Stomach (tissue), 4 donors: ENCODE results near the gene DCST2.

ENCODE experiments used
- EP300 ChIP-seq: sonication (generic); formaldehyde crosslinking; IDR thresholded peaks from one replicate; pipeline ENCODE4 v1.6.1; 2017; ENCODE audit warnings: antibody characterized with exemption
- POLR2A ChIP-seq, 4 donors: fragments of 450-650 bp; IDR thresholded peaks; one replicate each; pipeline ENCODE4 v1.6.1; 2016; ENCODE audit warnings: antibody characterized with exemption in 4 of 4, control low read depth in 2 of 4, mild to moderate bottlenecking in 1 of 4, moderate library complexity in 1 of 4
- TF ChIP-seq, protein P1 (sequence below), 7 experiments: fragments of 450-650 bp in 4 of 7; fragments of 200-600 bp in 3 of 7; sonication (generic) in 3 of 7; IDR thresholded peaks; one replicate each; pipeline ENCODE4 v1.5.1; 2016 to 2019; ENCODE audit warnings: antibody characterized with exemption in 7 of 7, control low read depth in 2 of 7, mild to moderate bottlenecking in 1 of 7

DNA sequence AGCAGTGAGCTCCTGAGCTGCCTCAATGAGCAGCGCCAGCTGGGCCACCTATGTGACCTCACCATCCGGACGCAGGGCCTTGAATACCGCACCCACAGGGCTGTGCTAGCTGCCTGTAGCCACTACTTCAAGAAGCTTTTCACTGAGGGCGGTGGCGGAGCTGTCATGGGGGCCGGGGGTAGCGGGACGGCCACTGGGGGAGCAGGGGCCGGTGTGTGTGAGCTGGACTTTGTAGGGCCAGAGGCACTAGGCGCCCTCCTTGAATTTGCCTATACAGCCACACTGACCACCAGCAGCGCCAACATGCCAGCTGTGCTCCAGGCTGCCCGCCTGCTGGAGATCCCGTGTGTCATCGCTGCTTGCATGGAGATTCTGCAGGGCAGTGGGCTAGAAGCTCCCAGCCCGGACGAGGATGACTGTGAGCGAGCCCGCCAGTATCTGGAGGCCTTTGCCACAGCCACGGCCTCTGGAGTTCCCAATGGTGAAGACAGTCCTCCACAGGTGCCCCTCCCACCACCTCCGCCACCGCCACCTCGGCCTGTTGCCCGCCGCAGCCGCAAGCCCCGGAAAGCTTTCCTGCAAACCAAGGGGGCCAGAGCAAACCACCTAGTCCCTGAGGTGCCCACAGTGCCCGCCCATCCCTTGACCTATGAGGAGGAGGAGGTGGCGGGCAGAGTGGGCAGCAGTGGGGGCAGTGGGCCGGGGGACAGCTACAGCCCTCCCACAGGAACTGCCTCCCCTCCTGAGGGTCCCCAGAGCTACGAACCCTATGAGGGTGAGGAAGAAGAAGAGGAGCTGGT is 18.7 kb downstream of the DCST2 start:
- TF ChIP-seq, protein P1, sequence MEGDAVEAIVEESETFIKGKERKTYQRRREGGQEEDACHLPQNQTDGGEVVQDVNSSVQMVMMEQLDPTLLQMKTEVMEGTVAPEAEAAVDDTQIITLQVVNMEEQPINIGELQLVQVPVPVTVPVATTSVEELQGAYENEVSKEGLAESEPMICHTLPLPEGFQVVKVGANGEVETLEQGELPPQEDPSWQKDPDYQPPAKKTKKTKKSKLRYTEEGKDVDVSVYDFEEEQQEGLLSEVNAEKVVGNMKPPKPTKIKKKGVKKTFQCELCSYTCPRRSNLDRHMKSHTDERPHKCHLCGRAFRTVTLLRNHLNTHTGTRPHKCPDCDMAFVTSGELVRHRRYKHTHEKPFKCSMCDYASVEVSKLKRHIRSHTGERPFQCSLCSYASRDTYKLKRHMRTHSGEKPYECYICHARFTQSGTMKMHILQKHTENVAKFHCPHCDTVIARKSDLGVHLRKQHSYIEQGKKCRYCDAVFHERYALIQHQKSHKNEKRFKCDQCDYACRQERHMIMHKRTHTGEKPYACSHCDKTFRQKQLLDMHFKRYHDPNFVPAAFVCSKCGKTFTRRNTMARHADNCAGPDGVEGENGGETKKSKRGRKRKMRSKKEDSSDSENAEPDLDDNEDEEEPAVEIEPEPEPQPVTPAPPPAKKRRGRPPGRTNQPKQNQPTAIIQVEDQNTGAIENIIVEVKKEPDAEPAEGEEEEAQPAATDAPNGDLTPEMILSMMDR (IDR thresholded peaks at IDR 0.05) = no peak
- TF ChIP-seq POLR2A (IDR thresholded peaks at IDR 0.05) = no peak
- no peak for TF ChIP-seq EP300
